WTC11 (cell line): ENCODE data around the gene BPIFB2. TPM values are rescaled to one million over a fixed set of nuclear protein-coding genes. Genes with fewer than 3 reads are reported as not detected.
"Not testable (repeated sequence)": the region's sequence is repeated elsewhere in the genome, so short reads cannot be mapped to it uniquely, and the experiment has no call there.

Source experiments
- ATAC-seq: fragments of 200-7000 bp; cut with Tn5 transposase; 2 replicates; pipeline ENCODE4 v1.10.0; 2021; ENCODE audit warnings: mild to moderate bottlenecking, moderate library complexity
- CTCF ChIA-PET: fragments of 300-600 bp; sonication (Branson Sonifier 250); formaldehyde crosslinking; loops from one replicate; lab custom pipeline; 2021; ENCODE audit warnings: antibody characterized with exemption; lab: Charles Lee
- POLR2A ChIA-PET: fragments of 350-600 bp; sonication (Branson Sonifier 250); formaldehyde crosslinking; loops from one replicate; lab custom pipeline; 2021; ENCODE audit warnings: antibody characterized with exemption; lab: Charles Lee
- DNase-seq: peaks from one replicate; pipeline ENCODE4 v3.0.0; 2021; ENCODE audit warnings: low spot score
- H3K27ac Mint-ChIP-seq: 2 replicates; pipeline ENCODE4 v1.8.0; 2021; ENCODE audit warnings: mixed read lengths
- H3K27me3 Mint-ChIP-seq: 2 replicates; pipeline ENCODE4 v1.8.0; 2021; ENCODE audit warnings: low read depth, mild to moderate bottlenecking, moderate library complexity, mixed read lengths
- H3K36me3 Mint-ChIP-seq: 2 replicates; pipeline ENCODE4 v1.8.0; 2021; ENCODE audit warnings: mixed read lengths
- H3K4me1 Mint-ChIP-seq: 2 replicates; pipeline ENCODE4 v1.8.0; 2022; ENCODE audit warnings: mixed read lengths
- H3K4me3 Mint-ChIP-seq: 2 replicates; pipeline ENCODE4 v1.8.0; 2021; ENCODE audit warnings: mild to moderate bottlenecking, moderate library complexity, mixed read lengths
- H3K9me3 Mint-ChIP-seq: 2 replicates; pipeline ENCODE4 v1.8.0; 2021; ENCODE audit warnings: mixed read lengths
- ATF1 ChIP-seq: sonication (generic); formaldehyde crosslinking; IDR thresholded peaks from 2 replicates; pipeline ENCODE4 v1.8.1; 2023; ENCODE audit warnings: mild to moderate bottlenecking, moderate library complexity, missing genetic modification reagents
- CTCF ChIP-seq: fragments of 200-600 bp; IDR thresholded peaks from 2 replicates; pipeline ENCODE4 v1.8.0; 2022; ENCODE audit warnings: antibody characterized with exemption
- FOXP4 ChIP-seq: sonication (generic); formaldehyde crosslinking; IDR thresholded peaks from 2 replicates; pipeline ENCODE4 v1.8.0; 2022; ENCODE audit warnings: mild to moderate bottlenecking, missing genetic modification reagents
- GABPB1 ChIP-seq: sonication (generic); formaldehyde crosslinking; IDR thresholded peaks from 2 replicates; pipeline ENCODE4 v1.8.1; 2023; ENCODE audit warnings: mild to moderate bottlenecking, missing genetic modification reagents
- MXD4 ChIP-seq: fragments of 250-450 bp; sonication (Bioruptor Pico); IDR thresholded peaks from 2 replicates; pipeline ENCODE4 v1.8.0; 2021; ENCODE audit warnings: mild to moderate bottlenecking, moderate library complexity, borderline replicate concordance
- PREB ChIP-seq: sonication (generic); formaldehyde crosslinking; IDR thresholded peaks from 2 replicates; pipeline ENCODE4 v1.8.1; 2022; ENCODE audit warnings: mild to moderate bottlenecking, missing genetic modification reagents, moderate library complexity, borderline replicate concordance
- SMAD3 ChIP-seq: sonication (generic); formaldehyde crosslinking; IDR thresholded peaks from 2 replicates; pipeline ENCODE4 v1.8.0; 2022; ENCODE audit warnings: missing genetic modification reagents, mild to moderate bottlenecking, borderline replicate concordance
- TEAD4 ChIP-seq: sonication (generic); formaldehyde crosslinking; IDR thresholded peaks from 2 replicates; pipeline ENCODE4 v1.8.0; 2022; ENCODE audit warnings: mild to moderate bottlenecking, missing genetic modification reagents
- ZNF232 ChIP-seq: sonication (generic); formaldehyde crosslinking; IDR thresholded peaks from 2 replicates; pipeline ENCODE4 v1.8.0; 2022; ENCODE audit warnings: mild to moderate bottlenecking, missing genetic modification reagents
- ZNF263 ChIP-seq: sonication (generic); formaldehyde crosslinking; IDR thresholded peaks from 2 replicates; pipeline ENCODE4 v1.8.1; 2022; ENCODE audit warnings: low read depth, mild to moderate bottlenecking, moderate library complexity, missing genetic modification reagents
- ZNF317 ChIP-seq: sonication (generic); formaldehyde crosslinking; IDR thresholded peaks from 2 replicates; pipeline ENCODE4 v1.8.1; 2023; ENCODE audit warnings: low read depth, mild to moderate bottlenecking, moderate library complexity, missing genetic modification reagents, borderline replicate concordance
- ZNF396 ChIP-seq: fragments of 250-450 bp; sonication (Bioruptor Pico); IDR thresholded peaks from 2 replicates; pipeline ENCODE4 v1.8.0; 2021; ENCODE audit warnings: mild to moderate bottlenecking, moderate library complexity, borderline replicate concordance
- ZNF532 ChIP-seq: fragments of 250-450 bp; sonication (Bioruptor Pico); IDR thresholded peaks from 2 replicates; pipeline ENCODE4 v1.9.0; 2021; ENCODE audit warnings: mild to moderate bottlenecking, borderline replicate concordance
- total RNA-seq: library from RNA; stranded (reverse); gene quantifications from 3 replicates; pipeline ENCODE4 v1.2.3, GENCODE V29; 2021
- TF ChIP-seq, protein P1 (sequence below): sonication (generic); formaldehyde crosslinking; IDR thresholded peaks from 2 replicates; pipeline ENCODE4 v1.8.1; 2022; ENCODE audit warnings: low read depth, missing genetic modification reagents, borderline replicate concordance
- TF ChIP-seq, protein P2 (sequence below): fragments of 250-450 bp; sonication (Bioruptor Pico); IDR thresholded peaks from 2 replicates; pipeline ENCODE4 v2.1.2; 2022; ENCODE audit warnings: mild to moderate bottlenecking, moderate library complexity

The BPIFB2 gene
- total RNA-seq, 1 experiment from 2014 or later = 0.09 TPM

DNA sequence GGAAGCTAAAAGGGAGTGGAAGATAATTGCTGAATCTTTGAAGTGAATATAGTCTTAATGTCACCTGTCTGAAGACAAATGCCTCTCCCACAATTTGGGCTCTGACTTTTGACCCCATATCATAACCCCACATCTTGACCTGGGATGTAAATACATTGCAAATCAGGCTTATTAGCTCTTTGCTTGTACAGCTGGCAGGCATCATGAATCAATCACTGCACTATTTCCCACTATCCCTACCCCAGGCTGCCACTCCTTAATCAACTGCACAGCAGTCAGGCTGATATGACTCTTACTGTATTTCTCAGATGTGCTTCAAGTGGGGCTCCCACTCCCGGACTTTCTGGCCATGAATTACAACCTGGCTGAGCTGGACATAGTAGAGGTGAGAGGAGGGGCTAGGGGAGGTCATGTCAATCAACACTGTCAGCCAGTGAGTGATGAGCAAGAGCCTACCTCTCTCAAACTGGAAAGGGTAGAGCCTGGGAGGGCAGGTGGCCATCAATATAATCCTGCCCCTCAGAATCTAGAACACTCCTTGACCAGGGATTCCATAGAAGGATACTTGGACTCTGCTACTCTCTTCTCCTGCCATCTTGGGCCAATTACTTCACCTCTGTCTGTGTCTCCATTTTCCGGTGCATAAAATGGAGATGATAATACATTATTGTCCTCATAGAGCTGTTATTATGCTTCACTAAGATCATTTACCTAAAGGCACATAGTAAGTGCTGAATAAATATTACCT lies 35.7 kb downstream of the BPIFB2 start (continued):
- TF ChIP-seq PREB = no peak
- TF ChIP-seq TEAD4 = no peak
- TF ChIP-seq ZNF317 (CRISPR knock-in tag) = no peak
- no peak for TF ChIP-seq FOXP4 (CRISPR knock-in tag)
- no peak for TF ChIP-seq ZNF532 (CRISPR knock-in tag)
- TF ChIP-seq ATF1 (CRISPR knock-in tag) = no peak
- TF ChIP-seq, protein P1, sequence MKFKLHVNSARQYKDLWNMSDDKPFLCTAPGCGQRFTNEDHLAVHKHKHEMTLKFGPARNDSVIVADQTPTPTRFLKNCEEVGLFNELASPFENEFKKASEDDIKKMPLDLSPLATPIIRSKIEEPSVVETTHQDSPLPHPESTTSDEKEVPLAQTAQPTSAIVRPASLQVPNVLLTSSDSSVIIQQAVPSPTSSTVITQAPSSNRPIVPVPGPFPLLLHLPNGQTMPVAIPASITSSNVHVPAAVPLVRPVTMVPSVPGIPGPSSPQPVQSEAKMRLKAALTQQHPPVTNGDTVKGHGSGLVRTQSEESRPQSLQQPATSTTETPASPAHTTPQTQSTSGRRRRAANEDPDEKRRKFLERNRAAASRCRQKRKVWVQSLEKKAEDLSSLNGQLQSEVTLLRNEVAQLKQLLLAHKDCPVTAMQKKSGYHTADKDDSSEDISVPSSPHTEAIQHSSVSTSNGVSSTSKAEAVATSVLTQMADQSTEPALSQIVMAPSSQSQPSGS (CRISPR knock-in tag) = no peak
- TF ChIP-seq GABPB1 (CRISPR knock-in tag) = no peak
- TF ChIP-seq, protein P2, sequence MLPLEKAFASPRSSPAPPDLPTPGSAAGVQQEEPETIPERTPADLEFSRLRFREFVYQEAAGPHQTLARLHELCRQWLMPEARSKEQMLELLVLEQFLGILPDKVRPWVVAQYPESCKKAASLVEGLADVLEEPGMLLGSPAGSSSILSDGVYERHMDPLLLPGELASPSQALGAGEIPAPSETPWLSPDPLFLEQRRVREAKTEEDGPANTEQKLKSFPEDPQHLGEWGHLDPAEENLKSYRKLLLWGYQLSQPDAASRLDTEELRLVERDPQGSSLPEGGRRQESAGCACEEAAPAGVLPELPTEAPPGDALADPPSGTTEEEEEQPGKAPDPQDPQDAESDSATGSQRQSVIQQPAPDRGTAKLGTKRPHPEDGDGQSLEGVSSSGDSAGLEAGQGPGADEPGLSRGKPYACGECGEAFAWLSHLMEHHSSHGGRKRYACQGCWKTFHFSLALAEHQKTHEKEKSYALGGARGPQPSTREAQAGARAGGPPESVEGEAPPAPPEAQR (CRISPR knock-in tag) = no peak
- no peak for TF ChIP-seq CTCF
- TF ChIP-seq, all 79 proteins: peak for 0

DNA sequence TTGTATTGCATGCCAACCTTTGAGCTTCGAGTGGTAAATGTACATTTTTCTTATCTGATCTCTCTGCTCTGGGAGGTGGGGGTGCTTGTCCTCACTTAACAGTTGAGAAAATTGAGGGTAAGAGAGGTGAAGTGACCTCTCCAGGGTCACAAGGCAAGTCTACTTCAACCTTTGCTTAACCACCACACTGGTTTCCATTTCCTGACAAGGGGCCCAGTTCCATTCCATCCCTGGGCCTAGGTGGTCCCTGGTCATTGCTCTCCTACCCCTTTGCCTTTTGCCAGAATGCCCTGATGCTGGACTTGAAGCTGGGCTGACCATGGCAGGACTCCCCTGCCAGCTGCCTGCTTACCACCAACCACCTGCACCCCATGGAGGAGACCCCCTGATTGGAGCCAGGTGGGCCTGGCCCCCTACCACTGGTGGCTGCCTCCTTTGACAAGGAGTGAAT lies 36.3 kb downstream of the BPIFB2 start:
- Mint-ChIP-seq H3K4me1 (no peaks in the 10 kb centered on the region), H3K4me3 (no peak overlapping the region), H3K9me3 (peaks cover 38% of the 10 kb centered on the region), H3K27ac (no peak overlapping the region), H3K27me3 (peaks cover 15% of the 10 kb centered on the region), H3K36me3 (peaks cover 20% of the 10 kb centered on the region)
- ChIA-PET POLR2A (no interaction called here), CTCF (no interaction called here)
- no peak for ATAC-seq
- DNase-seq = no peak
- TF ChIP-seq ZNF396 (CRISPR knock-in tag) (no peak), ZNF263 (CRISPR knock-in tag) (no peak), SMAD3 (no peak), MXD4 (CRISPR knock-in tag) (no peak), ZNF232 (no peak)

- Mint-ChIP-seq H3K27me3 (peaks cover 15% of the 10 kb centered on the region), H3K36me3 (peaks cover 20% of the 10 kb centered on the region), H3K9me3 (peaks cover 38% of the 10 kb centered on the region)
- ATAC-seq, POLR2A ChIA-PET, H3K4me3 Mint-ChIP-seq, H3K27ac Mint-ChIP-seq, H3K4me1 Mint-ChIP-seq, CTCF ChIA-PET: not testable (repeated sequence)
- peak; percentile 38 for DNase-seq
These were observed 37.7 kb downstream of the BPIFB2 start for GRCh38 chr20:33045129-33045721.
